ENCODE measurements around the gene PSMF1.

PSMF1 gene

GRCh38 chr20:1105599-1106194 lies 12.7 kb upstream of the PSMF1 start:
- DNase-seq (ENCODE audit: low spot score), result no peak
- no peak for TF ChIP-seq CTCF (IDR thresholded peaks at IDR 0.05)
- H3K4me3 ChIP-seq, result no peak overlapping the region
- no peak overlapping the region for H3K27ac ChIP-seq

GRCh38 chr20:1107176-1107575 lies 11.2 kb upstream of the PSMF1 start:
- H3K27ac ChIP-seq, result no peak overlapping the region
- no peak for DNase-seq (ENCODE audit: low spot score)
- no peak overlapping the region for H3K4me3 ChIP-seq
- no peak for TF ChIP-seq CTCF (IDR thresholded peaks at IDR 0.05)

- Histone ChIP-seq H3K4me3 (no peak overlapping the region), H3K27ac (no peak overlapping the region)
- no peak for DNase-seq (ENCODE audit: low spot score)
- TF ChIP-seq CTCF (IDR thresholded peaks at IDR 0.05), result peak; percentile 58
These were observed 9.9 kb upstream of the PSMF1 start for GRCh38 chr20:1108437-1108920.

- TF ChIP-seq CTCF (IDR thresholded peaks at IDR 0.05), result no peak
- H3K4me3 ChIP-seq, result no peak overlapping the region
- no peak for DNase-seq (ENCODE audit: low spot score)
- H3K27ac ChIP-seq, result no peak overlapping the region
These were observed 5.5 kb upstream of the PSMF1 start for GRCh38 chr20:1112908-1113307.

GRCh38 chr20:1118004-1118335 lies 432 bp upstream of the PSMF1 start:
- peak overlapping the region; percentile 65 to 74 for H3K27ac ChIP-seq
- TF ChIP-seq CTCF (IDR thresholded peaks at IDR 0.05), result no peak
- DNase-seq (ENCODE audit: low spot score), result no peak
- H3K4me3 ChIP-seq, result peak overlapping the region; percentile 93

GRCh38 chr20:1119128-1119505 lies 715 bp downstream of the PSMF1 start:
- no peak for TF ChIP-seq CTCF (IDR thresholded peaks at IDR 0.05)
- peak overlapping the region; percentile 93 for H3K4me3 ChIP-seq
- DNase-seq (ENCODE audit: low spot score), result no peak
- peak overlapping the region; percentile 65 to 74 for H3K27ac ChIP-seq

- H3K27ac ChIP-seq, result peak overlapping the region in 1 of 2 donors; percentile 74
- TF ChIP-seq CTCF (IDR thresholded peaks at IDR 0.05), result no peak
These were observed 1.1 kb downstream of the PSMF1 start for GRCh38 chr20:1119524-1119923.

More at GRCh38 chr20:1119524-1119923, 1.1 kb downstream of the PSMF1 start:
- H3K4me3 ChIP-seq, result peak overlapping the region; percentile 93
- DNase-seq (ENCODE audit: low spot score), result no peak

All from coronary artery (tissue), 2 donors.